Stimulated activated CD4-positive, alpha-beta T cell treated with anti-CD3 and anti-CD28 coated beads, Interleukin-15, amount 100 ng/mL, for 1 hour (primary cell): Measurements from ENCODE around the gene RNASE2.
"Not testable (repeated sequence)": the region's sequence is repeated elsewhere in the genome, so short reads cannot be mapped to it uniquely, and the experiment has no call there.

Source experiments
- DNase-seq, 2 donors: peaks; one replicate each; pipeline ENCODE4 v3.0.0-alpha.2; 2020; ENCODE audit warnings: low read depth in 1 of 2, low spot score in 1 of 2

Gene RNASE2

GRCh38 chr14:20982646-20983369 is 27.5 kb downstream of the RNASE2 start:
- no peak for DNase-seq

GRCh38 chr14:20985650-20986049 is 30.4 kb downstream of the RNASE2 start:
- not testable (repeated sequence) for DNase-seq

- no peak for DNase-seq
Observed at GRCh38 chr14:20986811-20987210, 31.5 kb downstream of the RNASE2 start.

- DNase-seq = no peak
Observed at GRCh38 chr14:20988717-20989470, 33.6 kb downstream of the RNASE2 start.

- no peak for DNase-seq
Observed at GRCh38 chr14:20989471-20989786, 34.1 kb downstream of the RNASE2 start.

- peak; percentile 60 to 70 for DNase-seq
Observed at GRCh38 chr14:20989787-20990600, 34.7 kb downstream of the RNASE2 start, which contains the start of gene METTL17. METTL17 (plus strand) TSS chr14:20989980; CDS start chr14:20990003, 23 bp downstream.

- DNase-seq = no peak
Observed at GRCh38 chr14:20996521-20996920, 41.2 kb downstream of the RNASE2 start.

GRCh38 chr14:20997115-20997514 is 41.8 kb downstream of the RNASE2 start:
- DNase-seq = no peak

- DNase-seq = no peak
Observed at GRCh38 chr14:20997564-20997963, 42.3 kb downstream of the RNASE2 start.

GRCh38 chr14:20998139-20998538 is 42.9 kb downstream of the RNASE2 start:
- no peak for DNase-seq

GRCh38 chr14:20998674-20999366 is 43.5 kb downstream of the RNASE2 start, which contains the start of gene SLC39A2:
SLC39A2 (plus strand) TSS chr14:20999293; CDS start chr14:20999447, 154 bp downstream.
- no peak for DNase-seq

- DNase-seq = no peak
Observed at GRCh38 chr14:20999591-20999990, 44.3 kb downstream of the RNASE2 start.

GRCh38 chr14:21001218-21001617 is 45.9 kb downstream of the RNASE2 start:
- no peak for DNase-seq

- DNase-seq = no peak
Observed at GRCh38 chr14:21003788-21004346, 48.6 kb downstream of the RNASE2 start.
